ENCODE data around the gene SDK1. TPM values are rescaled to one million over a fixed set of nuclear protein-coding genes. Genes with fewer than 3 reads are reported as not detected.

Gene SDK1
- total RNA-seq, 1 donor from 2014 or later, result 5.4 TPM

- Mint-ChIP-seq H3K4me3 (ENCODE audit: unreplicated experiment) (no peak overlapping the region), H3K27me3 (ENCODE audit: unreplicated experiment) (no peaks in the 10 kb centered on the region), H3K4me1 (ENCODE audit: unreplicated experiment) (no peaks in the 10 kb centered on the region), H3K9me3 (ENCODE audit: unreplicated experiment) (peaks cover 8% of the 10 kb centered on the region), H3K27ac (ENCODE audit: unreplicated experiment) (no peak overlapping the region), H3K36me3 (ENCODE audit: unreplicated experiment) (peaks cover 7% of the 10 kb centered on the region)
- TF ChIP-seq, protein P1, sequence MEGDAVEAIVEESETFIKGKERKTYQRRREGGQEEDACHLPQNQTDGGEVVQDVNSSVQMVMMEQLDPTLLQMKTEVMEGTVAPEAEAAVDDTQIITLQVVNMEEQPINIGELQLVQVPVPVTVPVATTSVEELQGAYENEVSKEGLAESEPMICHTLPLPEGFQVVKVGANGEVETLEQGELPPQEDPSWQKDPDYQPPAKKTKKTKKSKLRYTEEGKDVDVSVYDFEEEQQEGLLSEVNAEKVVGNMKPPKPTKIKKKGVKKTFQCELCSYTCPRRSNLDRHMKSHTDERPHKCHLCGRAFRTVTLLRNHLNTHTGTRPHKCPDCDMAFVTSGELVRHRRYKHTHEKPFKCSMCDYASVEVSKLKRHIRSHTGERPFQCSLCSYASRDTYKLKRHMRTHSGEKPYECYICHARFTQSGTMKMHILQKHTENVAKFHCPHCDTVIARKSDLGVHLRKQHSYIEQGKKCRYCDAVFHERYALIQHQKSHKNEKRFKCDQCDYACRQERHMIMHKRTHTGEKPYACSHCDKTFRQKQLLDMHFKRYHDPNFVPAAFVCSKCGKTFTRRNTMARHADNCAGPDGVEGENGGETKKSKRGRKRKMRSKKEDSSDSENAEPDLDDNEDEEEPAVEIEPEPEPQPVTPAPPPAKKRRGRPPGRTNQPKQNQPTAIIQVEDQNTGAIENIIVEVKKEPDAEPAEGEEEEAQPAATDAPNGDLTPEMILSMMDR (IDR thresholded peaks at IDR 0.05), result no peak
- DNase-seq (ENCODE audit: extremely low spot score, unreplicated experiment), result peak; percentile 48
Observed at GRCh38 chr7:4014346-4015050, 713.4 kb downstream of the SDK1 start.

GRCh38 chr7:4015371-4015770 lies 714.3 kb downstream of the SDK1 start:
- Mint-ChIP-seq H3K36me3 (ENCODE audit: unreplicated experiment) (peaks cover 7% of the 10 kb centered on the region), H3K9me3 (ENCODE audit: unreplicated experiment) (peaks cover 8% of the 10 kb centered on the region), H3K4me3 (ENCODE audit: unreplicated experiment) (no peak overlapping the region), H3K4me1 (ENCODE audit: unreplicated experiment) (no peaks in the 10 kb centered on the region), H3K27ac (ENCODE audit: unreplicated experiment) (no peak overlapping the region), H3K27me3 (ENCODE audit: unreplicated experiment) (no peaks in the 10 kb centered on the region)
- TF ChIP-seq, protein P1 (IDR thresholded peaks at IDR 0.05), result no peak
- peak; percentile 60 for DNase-seq (ENCODE audit: extremely low spot score, unreplicated experiment)

DNA sequence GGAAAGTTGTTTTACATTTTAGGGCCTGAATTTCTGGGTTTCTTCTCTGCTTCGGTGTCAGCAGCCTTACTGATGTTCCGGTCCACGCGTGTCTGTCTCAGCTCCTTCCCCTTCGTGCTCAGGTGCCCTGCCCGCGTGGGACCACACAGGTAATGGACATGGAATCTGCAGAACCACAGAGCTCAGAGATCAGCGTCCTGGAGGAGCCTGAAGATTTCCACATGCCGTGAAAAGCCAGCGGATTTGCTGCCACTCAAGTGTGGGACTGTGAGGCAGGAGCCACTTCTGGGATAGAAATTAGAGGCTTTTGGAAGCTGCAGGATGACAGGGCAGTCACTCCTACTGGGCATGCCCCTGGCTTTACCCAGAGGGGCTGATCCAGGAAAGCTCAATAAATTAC lies 714.9 kb downstream of the SDK1 start:
- Mint-ChIP-seq H3K36me3 (ENCODE audit: unreplicated experiment) (peaks cover 8% of the 10 kb centered on the region), H3K4me1 (ENCODE audit: unreplicated experiment) (no peaks in the 10 kb centered on the region), H3K27ac (ENCODE audit: unreplicated experiment) (no peak overlapping the region), H3K4me3 (ENCODE audit: unreplicated experiment) (no peak overlapping the region), H3K9me3 (ENCODE audit: unreplicated experiment) (peaks cover 13% of the 10 kb centered on the region), H3K27me3 (ENCODE audit: unreplicated experiment) (no peaks in the 10 kb centered on the region)
- TF ChIP-seq, protein P1 (IDR thresholded peaks at IDR 0.05), result no peak
- DNase-seq (ENCODE audit: extremely low spot score, unreplicated experiment), result peak; percentile 80

GRCh38 chr7:4017081-4017480 lies 716.0 kb downstream of the SDK1 start:
- DNase-seq (ENCODE audit: extremely low spot score, unreplicated experiment), result peak; percentile 78
- H3K9me3 Mint-ChIP-seq (ENCODE audit: unreplicated experiment), result peaks cover 15% of the 10 kb centered on the region
- TF ChIP-seq, protein P1 (IDR thresholded peaks at IDR 0.05), result no peak
- no peaks in the 10 kb centered on the region for H3K27me3 Mint-ChIP-seq (ENCODE audit: unreplicated experiment)
- H3K4me1 Mint-ChIP-seq (ENCODE audit: unreplicated experiment), result no peaks in the 10 kb centered on the region
- H3K27ac Mint-ChIP-seq (ENCODE audit: unreplicated experiment), result no peak overlapping the region
- no peak overlapping the region for H3K4me3 Mint-ChIP-seq (ENCODE audit: unreplicated experiment)
- peaks cover 8% of the 10 kb centered on the region for H3K36me3 Mint-ChIP-seq (ENCODE audit: unreplicated experiment)

GRCh38 chr7:4017785-4018184 lies 716.7 kb downstream of the SDK1 start:
- Mint-ChIP-seq H3K27ac (ENCODE audit: unreplicated experiment) (no peak overlapping the region), H3K4me1 (ENCODE audit: unreplicated experiment) (no peaks in the 10 kb centered on the region), H3K4me3 (ENCODE audit: unreplicated experiment) (no peak overlapping the region), H3K36me3 (ENCODE audit: unreplicated experiment) (peaks cover 6% of the 10 kb centered on the region), H3K27me3 (ENCODE audit: unreplicated experiment) (no peaks in the 10 kb centered on the region), H3K9me3 (ENCODE audit: unreplicated experiment) (peaks cover 15% of the 10 kb centered on the region)
- DNase-seq (ENCODE audit: extremely low spot score, unreplicated experiment), result peak; percentile 54
- TF ChIP-seq, protein P1 (IDR thresholded peaks at IDR 0.05), result no peak

Measured in osteocyte (in vitro differentiated cells).